K562 (cell line): Measurements from ENCODE around the gene CCNJL. TPM values are rescaled to one million over a fixed set of nuclear protein-coding genes. Genes with fewer than 3 reads are reported as not detected.

Experiments
- ATAC-seq: fragments of 200-7000 bp; cut with Tn5 transposase; 3 replicates; pipeline ENCODE4 v1.9.1; 2020; ENCODE audit warnings: moderate library complexity
- BruUV-seq: library from RNA; stranded (reverse); fragments of 400-500 nt; replicated peaks from 2 replicates; lab custom pipeline; 2021; lab: Mats Ljungman, UMichigan
- CTCF ChIA-PET: fragments of 300-600 bp; formaldehyde crosslinking; extraction: SDS; loops from one replicate; lab custom pipeline; 2021; ENCODE audit warnings: low intra/inter-chr PET ratio; lab: Yijun Ruan, JAX
- POLR2A ChIA-PET: fragments of 300-600, 350-650 bp; sonication (Branson Sonifier 250); formaldehyde crosslinking; extraction: SDS; loops from one replicate; lab custom pipeline; 2021; ENCODE audit warnings: antibody characterized with exemption, inconsistent platforms; lab: Yijun Ruan, JAX
- DNase-seq, 4 experiments: peaks; one replicate each; pipeline versions ENCODE4 v3.0.0 to v3.0.0-alpha.2; 2011 to 2018; ENCODE audit warnings: low spot score in 3 of 4, mixed read lengths in 3 of 4; ENCODE audit errors: extremely low read depth in 1 of 4
- FAIRE-seq: peaks from 2 replicates; lab custom pipeline; 2011; peaks lifted over from hg19 to GRCh38; lab: Jason Lieb, UNC
- H2AFZ ChIP-seq: 2 replicates; pipeline ENCODE4 v1.6.0; 2011; ENCODE audit warnings: low read depth, low read length, control low read depth, inconsistent platforms
- H3K27ac ChIP-seq: fragments of 200-600 bp; 3 replicates; pipeline ENCODE4 v1.8.0; 2011; ENCODE audit warnings: low read depth, mild to moderate bottlenecking, control low read depth, inconsistent platforms, low read length, moderate library complexity, mixed read lengths; ENCODE audit errors: extremely low read depth
- H3K27me3 ChIP-seq, 2 experiments: fragments of 300-600 bp in 1 of 2; 2 replicates in 1 of 2; 3 replicates in 1 of 2; pipeline versions ENCODE4 v1.6.0 to v1.8.0; 2011; ENCODE audit warnings: inconsistent platforms in 2 of 2, low read length in 2 of 2, mild to moderate bottlenecking in 1 of 2, mixed read lengths in 1 of 2, moderate library complexity in 1 of 2; ENCODE audit not compliant: control insufficient read depth in 2 of 2, insufficient read depth in 2 of 2
- H3K36me3 ChIP-seq: fragments of 300-600 bp; 3 replicates; pipeline ENCODE4 v1.8.0; 2011; ENCODE audit warnings: mild to moderate bottlenecking, low read length, inconsistent platforms; ENCODE audit not compliant: control insufficient read depth, insufficient read depth
- H3K4me1 ChIP-seq, 2 experiments: fragments of 200-600 bp in 1 of 2; replicated peaks in 1 of 2; 2 replicates in 1 of 2; 3 replicates in 1 of 2; pipeline versions ENCODE4 v1.5.1 to v1.8.0; 2011; ENCODE audit warnings: inconsistent platforms in 2 of 2, low read length in 2 of 2, mild to moderate bottlenecking in 1 of 2, mixed read lengths in 1 of 2, moderate library complexity in 1 of 2; ENCODE audit not compliant: control insufficient read depth in 2 of 2, insufficient read depth in 2 of 2
- H3K4me2 ChIP-seq: 2 replicates; pipeline ENCODE4 v1.6.1; 2011; ENCODE audit warnings: low read length, control low read depth, inconsistent platforms, mixed read lengths; ENCODE audit not compliant: insufficient read depth
- H3K4me3 ChIP-seq: fragments of 200-600 bp; sonication (generic), shearing (Covaris generic); 2 replicates; pipeline ENCODE4 v1.5.1; 2016; ENCODE audit warnings: control low read depth, inconsistent platforms
- H3K79me2 ChIP-seq: fragments of 200-600 bp; 3 replicates; pipeline ENCODE4 v1.8.0; 2011; ENCODE audit warnings: low read length, inconsistent platforms; ENCODE audit not compliant: control insufficient read depth, insufficient read depth
- H3K9ac ChIP-seq, 2 experiments: 2 replicates each; pipeline versions ENCODE4 v1.6.0 to v1.6.1; 2011; ENCODE audit warnings: low read depth in 2 of 2, low read length in 2 of 2, control low read depth in 1 of 2, inconsistent platforms in 1 of 2, mild to moderate bottlenecking in 1 of 2, mixed read lengths in 1 of 2; ENCODE audit not compliant: insufficient read depth in 1 of 2
- H3K9me1 ChIP-seq: one replicate; pipeline ENCODE4 v1.6.0; 2011; ENCODE audit warnings: inconsistent platforms, mild to moderate bottlenecking, low read length, moderate library complexity; ENCODE audit not compliant: control insufficient read depth, insufficient read depth
- H3K9me3 ChIP-seq: replicated peaks from 2 replicates; pipeline ENCODE4 v1.5.1; 2011; ENCODE audit warnings: low read depth, low read length, inconsistent platforms; ENCODE audit not compliant: control insufficient read depth, insufficient read depth
- H4K20me1 ChIP-seq: replicated peaks from 2 replicates; pipeline ENCODE4 v1.6.1; 2011; ENCODE audit warnings: low read length, inconsistent platforms, mixed read lengths; ENCODE audit not compliant: control insufficient read depth, insufficient read depth
- BDP1 ChIP-seq: IDR thresholded peaks from 3 replicates; pipeline ENCODE4 v1.6.1; 2011; ENCODE audit not compliant: insufficient read length, insufficient read depth
- CREBBP ChIP-seq: IDR thresholded peaks from one replicate; pipeline ENCODE4 v1.6.1; 2012; ENCODE audit warnings: low read depth, mild to moderate bottlenecking, control low read depth, inconsistent platforms, low read length
- E2F1 ChIP-seq: sonication (generic); formaldehyde crosslinking; IDR thresholded peaks from 2 replicates; pipeline ENCODE4 v1.8.1; 2023; ENCODE audit warnings: mild to moderate bottlenecking, missing genetic modification reagents, moderate library complexity
- E2F4 ChIP-seq: sonication (generic); formaldehyde crosslinking; IDR thresholded peaks from 2 replicates; pipeline ENCODE4 v1.8.0; 2022; ENCODE audit warnings: mild to moderate bottlenecking, low read depth, missing genetic modification reagents
- GATA2 ChIP-seq: sonication (generic); formaldehyde crosslinking; IDR thresholded peaks from 2 replicates; pipeline ENCODE4 v1.4.0; 2020; ENCODE audit warnings: mild to moderate bottlenecking, missing genetic modification reagents
- GTF2B ChIP-seq: IDR thresholded peaks from 2 replicates; pipeline ENCODE4 v1.6.1; 2011; ENCODE audit not compliant: insufficient read length; ENCODE audit errors: extremely low read depth
- HEY1 ChIP-seq: fragments of 250-450 bp; sonication (Bioruptor Pico); IDR thresholded peaks from 2 replicates; pipeline ENCODE4 v1.5.0; 2020; ENCODE audit warnings: mild to moderate bottlenecking, moderate library complexity, borderline replicate concordance
- LARP7 ChIP-seq: fragments of 450-650 bp; IDR thresholded peaks from 2 replicates; pipeline ENCODE4 v1.6.1; 2016
- MAFG ChIP-seq: fragments of 450-650 bp; conservative IDR thresholded peaks from 2 replicates; pipeline ENCODE4 v1.6.1; 2016; ENCODE audit warnings: missing genetic modification characterization, missing compliant biosample characterization
- NFXL1 ChIP-seq: fragments of 450-650 bp; formaldehyde crosslinking; IDR thresholded peaks from 2 replicates; pipeline ENCODE4 v1.4.0; 2021; ENCODE audit warnings: mild to moderate bottlenecking
- NRF1 ChIP-seq, 2 experiments: fragments of 450-650 bp; IDR thresholded peaks in 1 of 2; conservative IDR thresholded peaks in 1 of 2; 2 replicates each; pipeline ENCODE4 v1.6.1; 2014; ENCODE audit warnings: mild to moderate bottlenecking in 2 of 2
- PCBP1 ChIP-seq: fragments of 200-400 bp; formaldehyde crosslinking; IDR thresholded peaks from 2 replicates; pipeline ENCODE4 v1.6.1; 2018; ENCODE audit warnings: mild to moderate bottlenecking, low read depth, low read length; ENCODE audit not compliant: poor library complexity, severe bottlenecking
- POLR2A ChIP-seq: fragments of 450-650 bp; conservative IDR thresholded peaks from 2 replicates; pipeline ENCODE4 v1.6.1; 2016
- RB1 ChIP-seq: fragments of 450-650 bp; IDR thresholded peaks from 2 replicates; pipeline ENCODE4 v1.6.1; 2017; ENCODE audit warnings: low read depth, mild to moderate bottlenecking
- SP2 ChIP-seq: IDR thresholded peaks from 2 replicates; pipeline ENCODE4 v1.6.1; 2011; ENCODE audit warnings: mild to moderate bottlenecking, low read depth, low read length, moderate library complexity; ENCODE audit not compliant: poor library complexity, severe bottlenecking; ENCODE audit errors: extremely low read depth
- ZBTB8A ChIP-seq: fragments of 450-650 bp; IDR thresholded peaks from 2 replicates; pipeline ENCODE4 v1.6.1; 2018; ENCODE audit warnings: mild to moderate bottlenecking, moderate library complexity; ENCODE audit not compliant: partially characterized antibody
- ZFP91 ChIP-seq: sonication (generic); formaldehyde crosslinking; IDR thresholded peaks from 2 replicates; pipeline ENCODE4 v1.8.0; 2022; ENCODE audit warnings: mild to moderate bottlenecking, missing genetic modification reagents
- ZNF57 ChIP-seq: fragments of 450-650 bp; formaldehyde crosslinking; IDR thresholded peaks from 2 replicates; pipeline ENCODE4 v1.4.0; 2020; ENCODE audit warnings: mild to moderate bottlenecking, moderate library complexity
- WGBS: fragments of 100-300 bp; shearing (Covaris generic); methylation state at CpG from one replicate; pipeline ENCODE4 v1.1.6; 2016; ENCODE audit warnings: low coverage, mixed read lengths; ENCODE audit not compliant: insufficient coverage; ENCODE audit errors: missing lambda C conversion rate; 5-methylcytosine and 5-hydroxymethylcytosine counted together
- in situ Hi-C: fragments of 300-500 bp; cut with MboI; formaldehyde crosslinking; loops from 4 replicates; pipeline ENCODE4 v1.15.0; 2018; ENCODE audit warnings: inconsistent platforms, mixed read lengths
- intact Hi-C: fragments of 100-400 bp; cut with micrococcal nuclease; formaldehyde crosslinking; loops from 2 replicates; pipeline ENCODE4 v1.14.2; 2022
- polyA plus RNA-seq, 8 experiments: library from polyadenylated mRNA; depleted of rRNA in 4 of 8; stranded (reverse) in 5 of 8; unstranded in 3 of 8; fragments of >200 nt; fragmentation: Nextera tagmentation in 2 of 8; fragmentation: Illumina TruSeq in 1 of 8; extraction: Ambion mirVana in 2 of 8; extraction: Trizol in 1 of 8; gene quantifications; 2 replicates each; pipeline versions ENCODE4 v1.2.1 to v1.2.3, GENCODE V29; 2011 to 2014; ENCODE audit warnings: inconsistent platforms in 1 of 8, missing spikeins in 1 of 8
- total RNA-seq, 7 experiments: library from RNA; depleted of rRNA in 6 of 7; stranded (reverse); fragments of >200 nt in 6 of 7; fragmentation: Illumina TruSeq in 2 of 7; extraction: Trizol in 2 of 7; gene quantifications; 2 replicates each; pipeline versions ENCODE4 v1.2.1 to v1.2.3, GENCODE V29; 2011 to 2021; ENCODE audit warnings: low replicate concordance in 1 of 7

Gene CCNJL
- total and polyA plus RNA-seq, 9 of the 15 experiments (the other 6 are each of a cell fraction or from before 2014, with no cell fraction given) = 0.04 TPM; not detected in 8

GRCh38 chr5:160306696-160307095 is 5.7 kb downstream of the CCNJL start:
- Histone ChIP-seq H3K36me3 (no peaks in the 10 kb centered on the region), H3K4me2 (no peak overlapping the region)

More at GRCh38 chr5:160306696-160307095, 5.7 kb downstream of the CCNJL start:
- ChIA-PET POLR2A (interaction anchor here (0.6 kb wide), 1 partner anchor 27 kb away, joined by 4 read pairs; no protein-coding TSS in a partner anchor), CTCF (no interaction called here)
- no peak for TF ChIP-seq BDP1
- TF ChIP-seq SP2 = no peak
- TF ChIP-seq MAFG (tag) = no peak
- no peak for TF ChIP-seq GTF2B
- TF ChIP-seq NFXL1 = no peak
- TF ChIP-seq PCBP1 = no peak
- TF ChIP-seq NRF1 (conservative IDR thresholded peaks at IDR 0.05 in 1 of 2, IDR thresholded peaks at IDR 0.05 in 1 of 2) = no peak
- no peak for TF ChIP-seq ZFP91
- no peak for TF ChIP-seq CREBBP
- no peak for TF ChIP-seq POLR2A
- TF ChIP-seq ZNF57 (CRISPR knock-in tag) = no peak
- no peak for TF ChIP-seq GATA2 (CRISPR knock-in tag)
- TF ChIP-seq E2F4 (CRISPR knock-in tag) = no peak
- no peak for TF ChIP-seq HEY1
- TF ChIP-seq ZBTB8A = no peak
- TF ChIP-seq RB1 = no peak
- no peak for TF ChIP-seq LARP7
- no peak for TF ChIP-seq E2F1 (CRISPR knock-in tag)
- Histone ChIP-seq H3K4me3 (no peak overlapping the region), H3K27ac (no peak overlapping the region), H2AFZ (no peak overlapping the region), H3K9ac (no peak overlapping the region), H3K4me1 (peaks cover 0 to 2% of the 10 kb centered on the region in 2 experiments; a peak in 2 of 5 replicates), H4K20me1 (0 out of 2 replicates have a peak, but pooled peaks cover 6% of the 10 kb centered on the region), H3K9me3 (no peaks in the 10 kb centered on the region), H3K9me1 (no peaks in the 10 kb centered on the region), H3K79me2 (no peaks in the 10 kb centered on the region), H3K27me3 (peaks cover 45 to 61% of the 10 kb centered on the region in 2 experiments)
- intact Hi-C loops (no loop called here), in situ Hi-C loops (no loop called here)
- FAIRE-seq = no peak
- BruUV-seq = no TSS peak
- no peak for ATAC-seq
- no peak for DNase-seq
- WGBS = 0% methylated on average over 4 of the region's 4 CpGs
